Neural cell (in vitro differentiated cells): ENCODE results near the gene CAMK2A. TPM values are rescaled to one million over a fixed set of nuclear protein-coding genes. Genes with fewer than 3 reads are reported as not detected.

ENCODE experiments used
- H2AFZ ChIP-seq: fragments of 200-600, 300-800 bp; sonication (generic), shearing (Covaris generic); 2 replicates; pipeline ENCODE4 v1.6.0; 2014; ENCODE audit warnings: low read depth, mild to moderate bottlenecking, antibody characterized with exemption, low read length, moderate library complexity
- H3F3A ChIP-seq: fragments of 200-600 bp; shearing (Covaris generic); 2 replicates; pipeline ENCODE4 v1.6.1; 2016; ENCODE audit warnings: mild to moderate bottlenecking, moderate library complexity, mixed read lengths, antibody characterized with exemption, low read length; ENCODE audit not compliant: insufficient read depth, poor library complexity, severe bottlenecking
- H3K27ac ChIP-seq: fragments of 200-600, 300-800 bp; sonication (generic), shearing (Covaris generic); 2 replicates; pipeline ENCODE4 v1.5.1; 2014; ENCODE audit warnings: mild to moderate bottlenecking, low read length, moderate library complexity
- H3K27me3 ChIP-seq: fragments of 300-800, 200-600 bp; sonication (generic), shearing (Covaris generic); 2 replicates; pipeline ENCODE4 v1.6.0; 2014; ENCODE audit warnings: mild to moderate bottlenecking, low read depth, low read length, moderate library complexity; ENCODE audit not compliant: insufficient read depth
- H3K36me3 ChIP-seq: fragments of 300-800, 200-600 bp; sonication (generic), shearing (Covaris generic); 2 replicates; pipeline ENCODE4 v1.5.1; 2014; ENCODE audit warnings: mild to moderate bottlenecking, antibody characterized with exemption, low read length, moderate library complexity; ENCODE audit not compliant: insufficient read depth
- H3K4me2 ChIP-seq: fragments of 300-800, 200-600 bp; sonication (generic), shearing (Covaris generic); 2 replicates; pipeline ENCODE4 v1.6.0; 2014; ENCODE audit warnings: mild to moderate bottlenecking, low read length
- H3K4me3 ChIP-seq: fragments of 300-800, 200-600 bp; sonication (generic), shearing (Covaris generic); 2 replicates; pipeline ENCODE4 v1.5.1; 2014; ENCODE audit warnings: mild to moderate bottlenecking, low read length, moderate library complexity
- H3K79me2 ChIP-seq: fragments of 200-600 bp; shearing (Covaris generic); replicated peaks from 2 replicates; pipeline ENCODE4 v1.6.0; 2014; ENCODE audit warnings: mild to moderate bottlenecking, low read length, moderate library complexity; ENCODE audit not compliant: insufficient read depth
- H3K9ac ChIP-seq: fragments of 300-800, 200-600 bp; sonication (generic), shearing (Covaris generic); 2 replicates; pipeline ENCODE4 v1.6.1; 2016; ENCODE audit warnings: mild to moderate bottlenecking, low read length, mixed read lengths
- H3K9me2 ChIP-seq: fragments of 200-600 bp; shearing (Covaris generic); 2 replicates; pipeline ENCODE4 v1.6.1; 2016; ENCODE audit warnings: mild to moderate bottlenecking, low read length, mixed read lengths; ENCODE audit not compliant: insufficient read depth
- H3K9me3 ChIP-seq: fragments of 200-600, 300-800 bp; sonication (generic), shearing (Covaris generic); 2 replicates; pipeline ENCODE4 v1.6.1; 2016; ENCODE audit warnings: mild to moderate bottlenecking, mixed run types, low read length, moderate library complexity, mixed read lengths
- H4K20me1 ChIP-seq: fragments of 200-600 bp; shearing (Covaris generic); 2 replicates; pipeline ENCODE4 v1.6.1; 2016; ENCODE audit warnings: mild to moderate bottlenecking, mixed run types; ENCODE audit not compliant: insufficient read depth
- EP300 ChIP-seq: fragments of 450-650 bp; conservative IDR thresholded peaks from 2 replicates; pipeline ENCODE4 v1.6.1; 2014; ENCODE audit warnings: antibody characterized with exemption, mild to moderate bottlenecking, moderate library complexity; ENCODE audit not compliant: poor library complexity, severe bottlenecking
- EZH2 ChIP-seq: fragments of 200-600, 300-800 bp; shearing (Covaris generic), sonication (generic); IDR thresholded peaks from 2 replicates; pipeline ENCODE4 v1.6.1; 2014; ENCODE audit warnings: antibody characterized with exemption, low read length, borderline replicate concordance, mild to moderate bottlenecking; ENCODE audit not compliant: insufficient read depth, poor library complexity, severe bottlenecking
- MXI1 ChIP-seq: fragments of 450-650 bp; conservative IDR thresholded peaks from 2 replicates; pipeline ENCODE4 v1.6.1; 2014; ENCODE audit warnings: antibody characterized with exemption, mild to moderate bottlenecking; ENCODE audit not compliant: poor library complexity, severe bottlenecking
- POLR2AphosphoS5 ChIP-seq: IDR thresholded peaks from 2 replicates; pipeline ENCODE4 v1.6.1; 2012
- RAD21 ChIP-seq: fragments of 450-650 bp; conservative IDR thresholded peaks from 2 replicates; pipeline ENCODE4 v1.6.1; 2014; ENCODE audit warnings: antibody characterized with exemption, mild to moderate bottlenecking, moderate library complexity
- SMC3 ChIP-seq: fragments of 450-650 bp; conservative IDR thresholded peaks from 2 replicates; pipeline ENCODE4 v1.6.1; 2014; ENCODE audit warnings: antibody characterized with exemption, mild to moderate bottlenecking, moderate library complexity; ENCODE audit not compliant: poor library complexity
- TAF1 ChIP-seq: IDR thresholded peaks from 2 replicates; pipeline ENCODE4 v1.6.1; 2012; ENCODE audit warnings: low read depth
- polyA plus RNA-seq: library from polyadenylated mRNA; depleted of rRNA; stranded (reverse); fragments of >200 nt; gene quantifications from 2 replicates; pipeline ENCODE4 v1.2.3, GENCODE V29; 2014
- TF ChIP-seq, protein P1 (sequence below): fragments of 450-650 bp; IDR thresholded peaks from 2 replicates; pipeline ENCODE4 v1.5.1; 2014; ENCODE audit warnings: antibody characterized with exemption, mild to moderate bottlenecking, moderate library complexity; ENCODE audit not compliant: poor library complexity, severe bottlenecking
- TF ChIP-seq, protein P2 (sequence below): IDR thresholded peaks from 2 replicates; pipeline ENCODE4 v1.6.1; 2012; ENCODE audit warnings: borderline replicate concordance

Gene CAMK2A
- polyA plus RNA-seq, 1 donor from 2014 or later: 61.7 TPM

DNA sequence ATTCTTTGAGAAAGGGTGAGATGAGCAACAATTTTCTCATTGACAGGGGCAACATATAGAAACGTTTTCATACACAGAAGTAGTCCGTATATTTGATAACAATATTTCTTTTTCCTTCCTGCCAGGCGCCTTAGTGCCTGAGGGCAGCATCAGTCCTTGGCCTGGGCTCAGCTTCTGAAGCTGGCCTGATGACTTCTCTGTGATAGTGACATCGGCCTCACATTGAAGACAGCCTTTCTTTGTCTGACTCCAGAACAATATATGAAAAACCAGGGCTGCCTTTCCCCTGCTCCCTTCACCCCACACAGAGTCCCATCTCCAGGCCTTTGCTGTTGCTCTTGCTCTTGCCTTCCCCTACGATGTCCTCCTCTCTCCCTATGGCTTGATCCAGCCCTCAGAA lies 43.8 kb upstream of the CAMK2A start:
- Histone ChIP-seq H3K4me3 (no peak overlapping the region), H3K36me3 (no peaks in the 10 kb centered on the region), H4K20me1 (no peaks in the 10 kb centered on the region), H3K27me3 (no peaks in the 10 kb centered on the region), H3K9me2 (no peaks in the 10 kb centered on the region), H3K79me2 (no peaks in the 10 kb centered on the region), H2AFZ (no peak overlapping the region), H3K9me3 (no peaks in the 10 kb centered on the region), H3K4me2 (no peak overlapping the region), H3K27ac (no peak overlapping the region), H3F3A (no peaks in the 10 kb centered on the region), H3K9ac (no peak overlapping the region)
- TF ChIP-seq, protein P1, sequence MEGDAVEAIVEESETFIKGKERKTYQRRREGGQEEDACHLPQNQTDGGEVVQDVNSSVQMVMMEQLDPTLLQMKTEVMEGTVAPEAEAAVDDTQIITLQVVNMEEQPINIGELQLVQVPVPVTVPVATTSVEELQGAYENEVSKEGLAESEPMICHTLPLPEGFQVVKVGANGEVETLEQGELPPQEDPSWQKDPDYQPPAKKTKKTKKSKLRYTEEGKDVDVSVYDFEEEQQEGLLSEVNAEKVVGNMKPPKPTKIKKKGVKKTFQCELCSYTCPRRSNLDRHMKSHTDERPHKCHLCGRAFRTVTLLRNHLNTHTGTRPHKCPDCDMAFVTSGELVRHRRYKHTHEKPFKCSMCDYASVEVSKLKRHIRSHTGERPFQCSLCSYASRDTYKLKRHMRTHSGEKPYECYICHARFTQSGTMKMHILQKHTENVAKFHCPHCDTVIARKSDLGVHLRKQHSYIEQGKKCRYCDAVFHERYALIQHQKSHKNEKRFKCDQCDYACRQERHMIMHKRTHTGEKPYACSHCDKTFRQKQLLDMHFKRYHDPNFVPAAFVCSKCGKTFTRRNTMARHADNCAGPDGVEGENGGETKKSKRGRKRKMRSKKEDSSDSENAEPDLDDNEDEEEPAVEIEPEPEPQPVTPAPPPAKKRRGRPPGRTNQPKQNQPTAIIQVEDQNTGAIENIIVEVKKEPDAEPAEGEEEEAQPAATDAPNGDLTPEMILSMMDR: no peak
- TF ChIP-seq SMC3 (no peak), EP300 (no peak), POLR2AphosphoS5 (no peak), TAF1 (no peak), RAD21 (no peak), MXI1 (no peak), EZH2 (no peak)
- TF ChIP-seq, protein P2, sequence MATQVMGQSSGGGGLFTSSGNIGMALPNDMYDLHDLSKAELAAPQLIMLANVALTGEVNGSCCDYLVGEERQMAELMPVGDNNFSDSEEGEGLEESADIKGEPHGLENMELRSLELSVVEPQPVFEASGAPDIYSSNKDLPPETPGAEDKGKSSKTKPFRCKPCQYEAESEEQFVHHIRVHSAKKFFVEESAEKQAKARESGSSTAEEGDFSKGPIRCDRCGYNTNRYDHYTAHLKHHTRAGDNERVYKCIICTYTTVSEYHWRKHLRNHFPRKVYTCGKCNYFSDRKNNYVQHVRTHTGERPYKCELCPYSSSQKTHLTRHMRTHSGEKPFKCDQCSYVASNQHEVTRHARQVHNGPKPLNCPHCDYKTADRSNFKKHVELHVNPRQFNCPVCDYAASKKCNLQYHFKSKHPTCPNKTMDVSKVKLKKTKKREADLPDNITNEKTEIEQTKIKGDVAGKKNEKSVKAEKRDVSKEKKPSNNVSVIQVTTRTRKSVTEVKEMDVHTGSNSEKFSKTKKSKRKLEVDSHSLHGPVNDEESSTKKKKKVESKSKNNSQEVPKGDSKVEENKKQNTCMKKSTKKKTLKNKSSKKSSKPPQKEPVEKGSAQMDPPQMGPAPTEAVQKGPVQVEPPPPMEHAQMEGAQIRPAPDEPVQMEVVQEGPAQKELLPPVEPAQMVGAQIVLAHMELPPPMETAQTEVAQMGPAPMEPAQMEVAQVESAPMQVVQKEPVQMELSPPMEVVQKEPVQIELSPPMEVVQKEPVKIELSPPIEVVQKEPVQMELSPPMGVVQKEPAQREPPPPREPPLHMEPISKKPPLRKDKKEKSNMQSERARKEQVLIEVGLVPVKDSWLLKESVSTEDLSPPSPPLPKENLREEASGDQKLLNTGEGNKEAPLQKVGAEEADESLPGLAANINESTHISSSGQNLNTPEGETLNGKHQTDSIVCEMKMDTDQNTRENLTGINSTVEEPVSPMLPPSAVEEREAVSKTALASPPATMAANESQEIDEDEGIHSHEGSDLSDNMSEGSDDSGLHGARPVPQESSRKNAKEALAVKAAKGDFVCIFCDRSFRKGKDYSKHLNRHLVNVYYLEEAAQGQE: no peak

GRCh38 chr5:150329881-150330876 lies 40.6 kb upstream of the CAMK2A start:
- Histone ChIP-seq H3K27me3 (no peaks in the 10 kb centered on the region), H2AFZ (no peak overlapping the region), H3K4me2 (no peak overlapping the region), H3F3A (no peaks in the 10 kb centered on the region), H3K4me3 (no peak overlapping the region), H3K9ac (no peak overlapping the region), H3K9me3 (no peaks in the 10 kb centered on the region), H3K79me2 (no peaks in the 10 kb centered on the region), H3K9me2 (no peaks in the 10 kb centered on the region), H3K27ac (no peak overlapping the region), H4K20me1 (no peaks in the 10 kb centered on the region), H3K36me3 (no peaks in the 10 kb centered on the region)
- TF ChIP-seq RAD21 (no peak), SMC3 (no peak), MXI1 (no peak), POLR2AphosphoS5 (no peak)
